Measurements from ENCODE around the gene PLA2G4E.

The PLA2G4E gene

DNA sequence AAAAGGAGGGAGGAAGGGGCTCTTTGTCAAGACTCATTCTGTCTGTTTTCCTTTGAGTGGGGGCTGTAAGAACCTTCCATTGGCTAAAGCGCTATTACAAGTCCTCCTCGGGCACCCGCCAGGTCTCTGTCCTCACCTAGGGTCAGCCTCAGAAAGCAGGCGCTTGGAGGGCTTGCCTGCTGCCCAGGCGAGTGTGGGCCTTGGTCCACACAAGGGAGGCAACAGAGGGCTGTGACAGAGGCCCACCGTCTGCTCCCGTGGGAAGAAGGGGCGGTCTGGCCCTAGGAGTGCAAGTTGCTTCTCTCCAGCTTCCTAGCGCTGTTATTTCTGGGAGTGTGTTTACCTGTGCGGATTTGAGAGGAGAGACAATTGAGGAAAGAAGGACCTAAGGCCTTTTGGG lies 24.5 kb downstream of the PLA2G4E start:
- no peak for DNase-seq (ENCODE audit: extremely low read depth, low read depth)
- TF ChIP-seq, protein P1, sequence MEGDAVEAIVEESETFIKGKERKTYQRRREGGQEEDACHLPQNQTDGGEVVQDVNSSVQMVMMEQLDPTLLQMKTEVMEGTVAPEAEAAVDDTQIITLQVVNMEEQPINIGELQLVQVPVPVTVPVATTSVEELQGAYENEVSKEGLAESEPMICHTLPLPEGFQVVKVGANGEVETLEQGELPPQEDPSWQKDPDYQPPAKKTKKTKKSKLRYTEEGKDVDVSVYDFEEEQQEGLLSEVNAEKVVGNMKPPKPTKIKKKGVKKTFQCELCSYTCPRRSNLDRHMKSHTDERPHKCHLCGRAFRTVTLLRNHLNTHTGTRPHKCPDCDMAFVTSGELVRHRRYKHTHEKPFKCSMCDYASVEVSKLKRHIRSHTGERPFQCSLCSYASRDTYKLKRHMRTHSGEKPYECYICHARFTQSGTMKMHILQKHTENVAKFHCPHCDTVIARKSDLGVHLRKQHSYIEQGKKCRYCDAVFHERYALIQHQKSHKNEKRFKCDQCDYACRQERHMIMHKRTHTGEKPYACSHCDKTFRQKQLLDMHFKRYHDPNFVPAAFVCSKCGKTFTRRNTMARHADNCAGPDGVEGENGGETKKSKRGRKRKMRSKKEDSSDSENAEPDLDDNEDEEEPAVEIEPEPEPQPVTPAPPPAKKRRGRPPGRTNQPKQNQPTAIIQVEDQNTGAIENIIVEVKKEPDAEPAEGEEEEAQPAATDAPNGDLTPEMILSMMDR (IDR thresholded peaks at IDR 0.05; ENCODE audit: low read depth, low read length): no peak

DNA sequence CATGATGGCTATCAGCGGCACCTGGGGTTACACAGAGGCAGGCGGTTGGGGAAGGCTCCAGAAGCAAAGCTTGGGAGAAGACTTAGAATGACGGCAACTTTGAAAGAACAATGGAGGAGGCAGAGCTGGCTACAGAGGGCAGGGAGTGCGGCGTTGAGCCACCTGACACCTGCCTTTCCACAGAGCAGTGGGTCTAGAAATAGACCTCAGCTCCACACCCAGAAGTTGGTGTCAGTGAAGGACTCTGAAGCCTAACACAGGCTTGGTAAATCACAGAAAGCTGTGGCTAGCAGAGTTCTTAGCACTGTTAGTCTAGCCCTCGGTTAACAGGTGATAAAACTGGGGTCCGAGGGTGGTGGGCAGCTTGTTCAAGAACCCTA lies 25.4 kb downstream of the PLA2G4E start:
- DNase-seq (ENCODE audit: extremely low read depth, low read depth): no peak

DNA sequence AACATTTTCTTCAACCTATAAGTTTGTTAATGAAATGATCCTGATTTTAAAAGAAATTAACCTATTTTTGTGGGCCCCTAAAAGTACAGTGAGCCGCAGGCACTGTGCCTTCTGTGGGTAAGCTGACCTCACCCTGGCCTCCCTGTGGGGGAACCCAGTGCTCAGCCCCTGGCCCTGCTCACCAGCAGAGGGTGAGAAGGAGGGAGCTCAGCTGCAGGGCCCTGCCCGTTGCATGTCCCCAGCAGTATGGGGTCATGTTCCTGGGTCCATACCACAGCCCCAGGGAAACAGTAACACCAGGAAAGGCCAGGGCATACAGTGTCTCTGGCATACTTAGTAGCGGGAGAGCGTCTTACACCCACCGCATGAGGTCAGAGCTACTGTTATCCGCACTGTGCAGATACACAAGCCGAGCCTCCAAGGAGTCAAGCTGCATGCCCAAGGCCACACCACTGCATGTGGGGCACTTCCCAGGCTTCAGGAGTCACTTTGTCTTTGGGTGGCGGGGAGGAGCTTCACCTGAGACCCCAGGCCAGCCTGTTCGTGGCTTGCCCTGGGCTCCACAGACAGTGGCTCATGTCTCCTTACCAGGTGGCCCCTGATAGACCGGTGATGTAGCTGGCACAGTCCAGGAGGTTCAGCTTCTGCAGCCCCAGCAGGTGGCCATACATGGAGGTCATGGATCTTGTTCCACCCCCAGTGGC lies 25.9 kb downstream of the PLA2G4E start:
- no peak for DNase-seq (ENCODE audit: extremely low read depth, low read depth)
- TF ChIP-seq, protein P1 (IDR thresholded peaks at IDR 0.05; ENCODE audit: low read depth, low read length): no peak

More for the DNA sequence above, 25.4 kb downstream of the PLA2G4E start:
- TF ChIP-seq, protein P1 (IDR thresholded peaks at IDR 0.05; ENCODE audit: low read depth, low read length): no peak

DNA sequence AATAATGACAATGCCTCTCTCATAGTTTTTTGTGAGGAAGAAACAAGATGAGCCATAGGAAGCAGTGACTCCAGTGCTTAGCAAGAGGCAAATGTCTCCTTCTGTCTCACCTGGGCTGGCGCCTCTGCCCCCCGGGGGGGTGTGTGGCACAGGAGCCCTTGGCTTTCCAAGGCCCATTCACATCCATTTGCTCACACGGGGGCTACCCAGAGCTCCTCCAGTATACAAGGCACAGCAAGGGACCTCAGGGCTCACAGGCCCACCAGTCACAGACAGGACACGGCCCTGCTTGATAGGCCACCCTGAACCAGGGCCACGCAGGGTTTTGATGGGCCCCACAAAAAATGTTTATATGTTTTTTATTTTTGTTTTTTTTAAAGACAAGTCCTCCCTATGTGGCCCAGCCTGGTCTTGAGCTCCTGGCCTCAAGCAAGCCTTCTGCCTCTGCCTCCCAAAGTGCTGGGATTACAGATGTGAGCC lies 26.6 kb downstream of the PLA2G4E start:
- TF ChIP-seq, protein P1 (IDR thresholded peaks at IDR 0.05; ENCODE audit: low read depth, low read length): no peak
- no peak for DNase-seq (ENCODE audit: extremely low read depth, low read depth)

DNA sequence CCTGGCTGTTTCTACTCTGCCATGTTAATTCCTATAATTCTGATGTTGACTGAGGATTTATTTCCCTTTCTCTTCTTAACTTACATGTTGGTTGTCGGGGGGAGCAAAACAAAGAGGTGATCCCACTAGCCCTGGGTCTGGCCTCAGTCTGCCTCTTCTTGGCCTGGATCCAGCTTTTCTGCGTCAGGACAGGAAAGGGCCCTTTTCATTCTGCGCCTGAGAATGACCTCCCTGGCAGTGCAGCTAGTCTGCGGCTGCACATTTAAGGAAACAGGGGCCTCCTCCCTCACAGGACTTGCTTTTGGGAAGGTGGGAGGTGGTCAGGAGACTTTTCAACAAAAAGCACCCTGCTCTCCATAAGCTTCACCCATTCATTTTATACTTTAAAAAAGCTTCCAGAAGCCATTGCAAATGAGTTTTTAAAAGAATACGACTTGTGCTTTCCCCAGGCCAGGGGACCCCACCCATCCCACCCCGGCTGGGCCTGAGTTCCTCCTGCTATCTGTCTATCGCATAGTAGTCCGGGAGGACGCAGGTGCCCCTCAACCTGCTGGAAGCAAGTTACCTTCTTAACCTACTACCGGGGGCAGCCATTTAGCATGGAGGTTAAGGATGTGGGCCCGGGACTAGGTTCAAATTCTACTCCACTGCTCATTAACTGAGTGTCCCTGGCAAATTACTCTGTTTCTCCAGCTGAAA lies 27.2 kb downstream of the PLA2G4E start:
- TF ChIP-seq, protein P1 (IDR thresholded peaks at IDR 0.05; ENCODE audit: low read depth, low read length): no peak
- DNase-seq (ENCODE audit: extremely low read depth, low read depth): no peak

DNA sequence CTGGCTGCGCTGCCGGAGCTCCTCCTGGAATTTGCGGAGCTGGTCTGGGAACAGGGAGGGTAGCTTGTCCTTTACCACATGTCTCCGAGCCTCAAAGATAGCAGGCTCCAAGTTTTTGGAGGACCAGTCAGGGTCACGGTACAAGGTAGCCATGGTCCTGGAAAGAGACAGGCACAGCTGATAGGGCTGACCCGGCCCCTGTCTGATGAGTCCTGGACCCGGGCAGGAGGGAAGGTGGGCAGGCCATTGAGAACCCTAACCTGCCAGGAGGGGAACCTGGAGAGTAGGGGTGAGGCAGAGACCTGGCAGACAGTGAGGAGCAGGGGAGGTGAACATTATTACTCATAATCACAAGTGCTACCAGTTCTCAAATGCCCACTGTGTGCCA lies 28.0 kb downstream of the PLA2G4E start:
- DNase-seq (ENCODE audit: extremely low read depth, low read depth): no peak
- TF ChIP-seq, protein P1 (IDR thresholded peaks at IDR 0.05; ENCODE audit: low read depth, low read length): no peak

DNA sequence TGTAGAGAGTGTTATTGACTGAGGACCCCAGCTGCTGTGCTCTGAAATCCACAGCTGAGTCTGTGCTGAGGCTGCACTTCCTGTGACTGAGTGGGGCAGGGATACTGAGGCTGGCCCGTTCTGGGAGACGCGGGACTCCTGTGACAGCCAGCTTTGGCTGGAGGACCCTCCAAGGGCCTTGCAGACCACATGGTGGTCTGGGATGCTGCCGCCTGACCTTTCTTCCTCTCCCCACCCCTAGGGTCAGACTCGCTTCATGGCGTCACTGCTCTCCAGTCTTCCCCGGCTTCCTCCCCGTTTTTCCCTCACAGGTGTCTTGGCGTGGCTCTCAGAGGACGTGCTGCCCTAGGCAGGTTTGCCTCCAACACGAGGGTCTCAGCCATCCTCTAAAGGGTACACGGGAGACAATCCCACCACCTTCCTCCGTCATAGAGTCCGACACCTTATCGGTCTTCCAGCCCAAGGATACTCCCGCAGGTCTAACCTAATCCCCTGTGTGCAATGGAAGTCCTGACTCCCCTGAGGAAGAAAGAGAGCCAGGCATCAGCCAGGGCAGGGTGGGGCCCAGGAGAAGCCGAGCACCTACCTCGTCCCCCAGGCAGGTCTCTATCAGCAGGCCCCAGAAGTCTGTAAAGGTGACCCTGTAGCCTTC lies 28.6 kb downstream of the PLA2G4E start:
- DNase-seq (ENCODE audit: extremely low read depth, low read depth): no peak
- TF ChIP-seq, protein P1 (IDR thresholded peaks at IDR 0.05; ENCODE audit: low read depth, low read length): no peak
